Endothelial cell of umbilical vein (primary cell): Measurements from ENCODE around the gene NBEA. TPM values are rescaled to one million over a fixed set of nuclear protein-coding genes. Genes with fewer than 3 reads are reported as not detected.

Source experiments
- BruUV-seq: library from RNA; stranded (reverse); fragments of 400-500 nt; replicated peaks from 2 replicates; lab custom pipeline; 2021; lab: Mats Ljungman, UMichigan
- CTCF ChIA-PET: fragments of 300-600, 350-600 bp; sonication (Branson Sonifier 250); formaldehyde crosslinking; loops from one replicate; lab custom pipeline; 2021; ENCODE audit warnings: antibody characterized with exemption, inconsistent platforms; lab: Charles Lee
- POLR2A ChIA-PET: fragments of 300-600, 350-600 bp; sonication (Branson Sonifier 250); formaldehyde crosslinking; loops from one replicate; lab custom pipeline; 2021; ENCODE audit warnings: antibody characterized with exemption, inconsistent platforms; lab: Charles Lee
- DNase-seq: peaks from one replicate; pipeline ENCODE4 v3.0.0-alpha.2; 2011; ENCODE audit warnings: low read depth, low spot score
- FAIRE-seq: peaks from 2 replicates; lab custom pipeline; 2011; peaks lifted over from hg19 to GRCh38; lab: Jason Lieb, UNC
- H2AFZ ChIP-seq: 2 replicates; pipeline ENCODE4 v1.6.0; 2012; ENCODE audit warnings: low read depth, low read length, control low read depth, inconsistent platforms
- H3K27ac ChIP-seq: 2 replicates; pipeline ENCODE4 v1.5.1; 2011; ENCODE audit warnings: low read depth, mild to moderate bottlenecking, control low read depth, low read length, moderate library complexity; ENCODE audit not compliant: insufficient read depth
- H3K27me3 ChIP-seq, 2 experiments: 2 replicates each; pipeline versions ENCODE4 v1.6.0 to v1.6.1; 2011; ENCODE audit warnings: low read length in 2 of 2, mixed read lengths in 1 of 2; ENCODE audit not compliant: control insufficient read depth in 2 of 2, insufficient read depth in 2 of 2
- H3K36me3 ChIP-seq, 2 experiments: 2 replicates in 1 of 2; 3 replicates in 1 of 2; pipeline ENCODE4 v1.5.1; 2011; ENCODE audit warnings: low read length in 2 of 2, mild to moderate bottlenecking in 1 of 2, moderate library complexity in 1 of 2; ENCODE audit not compliant: control insufficient read depth in 2 of 2, insufficient read depth in 2 of 2; ENCODE audit errors: extremely low read depth in 1 of 2
- H3K4me1 ChIP-seq: 3 replicates; pipeline ENCODE4 v1.5.1; 2011; ENCODE audit warnings: mild to moderate bottlenecking, low read length; ENCODE audit not compliant: control insufficient read depth, insufficient read depth; ENCODE audit errors: extremely low read depth
- H3K4me2 ChIP-seq: 2 replicates; pipeline ENCODE4 v1.6.1; 2011; ENCODE audit warnings: low read length, control low read depth, mixed read lengths; ENCODE audit not compliant: insufficient read depth
- H3K4me3 ChIP-seq, 3 experiments: fragments of 200-600 bp in 1 of 3; sonication (generic), shearing (Covaris generic) in 1 of 3; replicated peaks in 1 of 3; 2 replicates each; pipeline ENCODE4 v1.5.1; 2011 to 2016; ENCODE audit warnings: control low read depth in 3 of 3, low read length in 3 of 3, mild to moderate bottlenecking in 2 of 3, inconsistent platforms in 1 of 3, low read depth in 1 of 3, moderate library complexity in 1 of 3; ENCODE audit not compliant: insufficient read depth in 1 of 3
- H3K79me2 ChIP-seq: 2 replicates; pipeline ENCODE4 v1.6.0; 2012; ENCODE audit warnings: low read length, inconsistent platforms; ENCODE audit not compliant: control insufficient read depth, insufficient read depth
- H3K9ac ChIP-seq: replicated peaks from 2 replicates; pipeline ENCODE3; 2011; ENCODE audit warnings: low read length, control low read depth; ENCODE audit not compliant: insufficient read depth; ENCODE audit errors: extremely low read depth
- H3K9me1 ChIP-seq: replicated peaks from 3 replicates; pipeline ENCODE4 v1.6.0; 2011; ENCODE audit warnings: mild to moderate bottlenecking, low read length; ENCODE audit not compliant: control insufficient read depth, insufficient read depth; ENCODE audit errors: extremely low read depth
- H3K9me3 ChIP-seq: replicated peaks from 2 replicates; pipeline ENCODE4 v1.5.1; 2012; ENCODE audit warnings: low read length, inconsistent platforms; ENCODE audit not compliant: control insufficient read depth, insufficient read depth
- H4K20me1 ChIP-seq: replicated peaks from 2 replicates; pipeline ENCODE3; 2011; ENCODE audit warnings: mild to moderate bottlenecking, low read length; ENCODE audit not compliant: control insufficient read depth, insufficient read depth; ENCODE audit errors: extremely low read depth
- CTCF ChIP-seq, 2 donors: IDR thresholded peaks; 1 replicate in 1 of 2; 2 replicates in 1 of 2; pipeline ENCODE4 v1.5.1; 2011; ENCODE audit warnings: low read length in 2 of 2, mild to moderate bottlenecking in 2 of 2, moderate library complexity in 2 of 2, control low read depth in 1 of 2, inconsistent platforms in 1 of 2, low read depth in 1 of 2; ENCODE audit not compliant: insufficient read depth in 1 of 2; ENCODE audit errors: extremely low read depth in 1 of 2
- EZH2 ChIP-seq: IDR thresholded peaks from 2 replicates; pipeline ENCODE4 v1.6.1; 2012; ENCODE audit warnings: borderline replicate concordance, low read depth, mild to moderate bottlenecking, moderate library complexity, low read length, inconsistent platforms; ENCODE audit not compliant: severe bottlenecking
- FOS ChIP-seq: IDR thresholded peaks from 2 replicates; pipeline ENCODE4 v1.6.1; 2011; ENCODE audit warnings: mild to moderate bottlenecking, low read length, moderate library complexity, borderline replicate concordance; ENCODE audit not compliant: insufficient read depth
- GATA2 ChIP-seq: IDR thresholded peaks from 2 replicates; pipeline ENCODE4 v1.7.0; 2011; ENCODE audit warnings: low read depth, mild to moderate bottlenecking, moderate library complexity, mixed read lengths, low read length; ENCODE audit not compliant: insufficient read length, insufficient read depth
- JUN ChIP-seq: IDR thresholded peaks from 2 replicates; pipeline ENCODE4 v1.6.1; 2011; ENCODE audit warnings: borderline replicate concordance, low read depth; ENCODE audit not compliant: insufficient read length, insufficient read depth
- MAX ChIP-seq: IDR thresholded peaks from 2 replicates; pipeline ENCODE4 v1.6.1; 2011; ENCODE audit not compliant: insufficient read depth, insufficient read length
- MYC ChIP-seq: IDR thresholded peaks from one replicate; pipeline ENCODE4 v1.6.1; 2011; ENCODE audit warnings: mild to moderate bottlenecking, low read depth, low read length
- POLR2A ChIP-seq: IDR thresholded peaks from 2 replicates; pipeline ENCODE4 v1.6.1; 2012; ENCODE audit warnings: low read depth, mild to moderate bottlenecking, control low read depth, low read length
- POLR2AphosphoS5 ChIP-seq: IDR thresholded peaks from 2 replicates; pipeline ENCODE4 v1.6.1; 2012; ENCODE audit warnings: low read depth, mild to moderate bottlenecking, control low read depth, low read length, moderate library complexity; ENCODE audit not compliant: insufficient read depth
- dilution Hi-C: fragments of 300-500 bp; cut with MboI; formaldehyde crosslinking; loops from one replicate; pipeline ENCODE4 v1.15.0; 2019; ENCODE audit warnings: low sequenced_read_pairs; ENCODE audit not compliant: extremely low pct_ligation_motif_present
- intact Hi-C: fragments of 100-400 bp; cut with micrococcal nuclease; formaldehyde crosslinking; loops from one replicate; pipeline ENCODE4 v1.10.0; 2022
- polyA plus RNA-seq, 4 experiments: library from polyadenylated mRNA; depleted of rRNA in 3 of 4; stranded (reverse) in 3 of 4; unstranded in 1 of 4; fragments of >200 nt; gene quantifications; 2 replicates each; pipeline versions ENCODE4 v1.2.1 to v1.2.3, GENCODE V29; 2011 to 2012; ENCODE audit warnings: missing spikeins in 1 of 4
- total RNA-seq: library from RNA; stranded (reverse); gene quantifications from 2 replicates; pipeline ENCODE4 v1.2.3, GENCODE V29; 2021

The NBEA gene
- total and polyA plus RNA-seq, 2 donors (not counting 3 experiments of a cell fraction or from before 2014, with no cell fraction given) = 3.0 to 4.8 TPM

- FAIRE-seq (no peak), DNase-seq (no peak)
- no peaks in the 10 kb centered on the region for H3K9me1 ChIP-seq
- intact Hi-C loops (no loop called here), dilution Hi-C loops (no loop called here)
- POLR2A ChIA-PET = no interaction called here
- H3K36me3 ChIP-seq = no peaks in the 10 kb centered on the region
- no peak overlapping the region for H3K4me2 ChIP-seq
- peaks cover 25% of the 10 kb centered on the region for H3K4me1 ChIP-seq
- no peaks in the 10 kb centered on the region for H4K20me1 ChIP-seq
- H3K9me3 ChIP-seq = no peaks in the 10 kb centered on the region
- no peak overlapping the region for H3K9ac ChIP-seq
- BruUV-seq = no TSS peak
- H3K79me2 ChIP-seq = no peaks in the 10 kb centered on the region
- H3K4me3 ChIP-seq = no peak overlapping the region
- no peak overlapping the region for H2AFZ ChIP-seq
- CTCF ChIA-PET = interaction anchor here (0.8 kb wide), 1 partner anchor 21 kb away, joined by 3 read pairs; no protein-coding TSS in a partner anchor
- H3K27me3 ChIP-seq = no peaks in the 10 kb centered on the region
- no peak overlapping the region for H3K27ac ChIP-seq
- TF ChIP-seq MAX (no peak), POLR2AphosphoS5 (no peak), CTCF (IDR thresholded peaks at IDR 0.05; ENCODE audit: extremely low read depth in 1 of 2, insufficient read depth in 1 of 2, low read depth in 1 of 2, low read length in 2 of 2) (no peak), FOS (no peak), JUN (no peak), GATA2 (no peak), MYC (no peak), POLR2A (no peak), EZH2 (no peak)
These were observed 201.1 kb downstream of the NBEA start for GRCh38 chr13:35143123-35143522.
